ENCODE results near the gene RMDN3. TPM values are rescaled to one million over a fixed set of nuclear protein-coding genes. Genes with fewer than 3 reads are reported as not detected.
A peak's percentile ranks its signal among the peaks of the same experiment; 100 is the strongest.

Gene RMDN3
- total and polyA plus RNA-seq, 2 of the 13 experiments (the other 11 are each of a cell fraction or from before 2014, with no cell fraction given) = 16.8 to 19.5 TPM

DNA sequence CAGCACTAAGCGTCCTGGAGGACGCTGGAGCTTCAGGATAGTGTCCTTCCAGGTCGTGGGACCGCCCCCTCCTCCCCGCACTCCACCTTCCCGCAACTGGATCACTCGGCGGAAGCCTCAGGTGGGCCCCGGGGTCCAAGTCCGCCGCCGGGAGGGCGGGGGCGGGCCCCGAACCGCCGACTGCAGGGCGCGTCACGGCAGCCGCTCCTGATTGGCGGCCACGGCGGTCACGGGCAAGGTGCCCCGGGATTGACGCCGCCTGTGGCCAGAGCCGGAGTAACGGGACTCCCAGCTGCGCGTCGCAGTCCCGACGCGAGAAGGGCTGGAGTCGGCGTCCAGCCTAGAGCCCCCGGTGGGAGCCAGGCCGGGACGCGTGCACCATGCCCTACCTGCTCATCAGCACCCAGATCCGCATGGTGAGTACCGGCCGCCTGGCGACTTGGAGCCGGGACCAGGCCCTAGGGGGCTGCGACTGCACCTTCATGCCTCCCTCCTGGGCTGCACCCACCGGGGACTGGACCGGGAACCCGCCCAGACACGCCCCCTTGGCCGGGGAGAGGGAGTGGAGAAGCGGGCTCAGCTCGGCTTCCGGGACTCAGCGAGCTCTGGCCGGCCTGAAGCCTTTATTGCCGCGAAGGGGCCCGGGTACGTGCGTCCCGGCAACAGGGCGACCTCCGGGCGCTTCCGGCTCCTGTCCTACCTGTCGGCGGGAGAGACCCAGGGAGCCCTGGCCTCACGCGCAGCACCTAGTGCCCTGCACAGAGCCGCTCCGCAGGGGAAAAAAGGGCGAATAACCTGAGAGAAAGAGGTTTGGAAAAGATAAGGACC is 9.0 kb upstream of the RMDN3 start, which contains the start of gene GCHFR (continued):
- TF ChIP-seq TRIM22 (IDR thresholded peaks at IDR 0.05) (no peak), ZNF570 (CRISPR knock-in tag; IDR thresholded peaks at IDR 0.05; ENCODE audit: borderline replicate concordance) (no peak; the same call in 1 of the 2 replicates), RAD51 (IDR thresholded peaks at IDR 0.05; ENCODE audit: borderline replicate concordance) (no peak), SKI (IDR thresholded peaks at IDR 0.05; ENCODE audit: partially characterized antibody) (peak; percentile 42), MYNN (CRISPR knock-in tag; IDR thresholded peaks at IDR 0.05; ENCODE audit: low read depth) (no peak), HOXA5 (CRISPR knock-in tag; IDR thresholded peaks at IDR 0.05) (no peak; the same call in 1 of the 2 replicates), ZNF891 (CRISPR knock-in tag; IDR thresholded peaks at IDR 0.05) (peak; percentile 63; the same call in 1 of the 2 replicates), ZNF564 (CRISPR knock-in tag; IDR thresholded peaks at IDR 0.05) (peak; percentile 85; the same call in 1 of the 2 replicates), ZNF737 (CRISPR knock-in tag; IDR thresholded peaks at IDR 0.05; ENCODE audit: borderline replicate concordance) (no peak), NFKBIZ (CRISPR knock-in tag; IDR thresholded peaks at IDR 0.05) (no peak), SP2 (CRISPR knock-in tag; IDR thresholded peaks at IDR 0.05) (peak; percentile 52; the same call in 1 of the 2 replicates), RELA (CRISPR knock-in tag; IDR thresholded peaks at IDR 0.05) (no peak), NR1H2 (CRISPR knock-in tag; IDR thresholded peaks at IDR 0.05; ENCODE audit: borderline replicate concordance, low read depth) (peak; percentile 54; the same call in 1 of the 2 replicates), ZNF446 (CRISPR knock-in tag; IDR thresholded peaks at IDR 0.05) (no peak), STAT5B (CRISPR knock-in tag; IDR thresholded peaks at IDR 0.05) (peak; percentile 84; the same call in 1 of the 2 replicates), ZNF775 (CRISPR knock-in tag; IDR thresholded peaks at IDR 0.05; ENCODE audit: borderline replicate concordance) (no peak; the same call in 1 of the 2 replicates), ZFP1 (CRISPR knock-in tag; IDR thresholded peaks at IDR 0.05) (no peak), ZNF678 (CRISPR knock-in tag; IDR thresholded peaks at IDR 0.05) (peak; percentile 95; the same call in 1 of the 2 replicates), ZNF703 (CRISPR knock-in tag; IDR thresholded peaks at IDR 0.05; ENCODE audit: borderline replicate concordance) (no peak; the same call in 1 of the 2 replicates), KLF12 (CRISPR knock-in tag; IDR thresholded peaks at IDR 0.05; ENCODE audit: borderline replicate concordance) (no peak), ZNF253 (CRISPR knock-in tag; IDR thresholded peaks at IDR 0.05; ENCODE audit: borderline replicate concordance) (peak; percentile 60), NR2C2 (CRISPR knock-in tag; IDR thresholded peaks at IDR 0.05; ENCODE audit: borderline replicate concordance) (peak; percentile 61; the same call in 1 of the 2 replicates), RBFOX2 (IDR thresholded peaks at IDR 0.05; ENCODE audit: low read depth, low read length) (peak; percentile 92), RCOR2 (CRISPR knock-in tag; IDR thresholded peaks at IDR 0.05) (no peak), AKAP8 (CRISPR knock-in tag; IDR thresholded peaks at IDR 0.05) (peak; percentile 97), REXO4 (CRISPR knock-in tag; IDR thresholded peaks at IDR 0.05; ENCODE audit: borderline replicate concordance) (peak; percentile 87), HIVEP1 (CRISPR knock-in tag; IDR thresholded peaks at IDR 0.05) (peak; percentile 31; the same call in 1 of the 2 replicates)
- TF ChIP-seq, protein P1, sequence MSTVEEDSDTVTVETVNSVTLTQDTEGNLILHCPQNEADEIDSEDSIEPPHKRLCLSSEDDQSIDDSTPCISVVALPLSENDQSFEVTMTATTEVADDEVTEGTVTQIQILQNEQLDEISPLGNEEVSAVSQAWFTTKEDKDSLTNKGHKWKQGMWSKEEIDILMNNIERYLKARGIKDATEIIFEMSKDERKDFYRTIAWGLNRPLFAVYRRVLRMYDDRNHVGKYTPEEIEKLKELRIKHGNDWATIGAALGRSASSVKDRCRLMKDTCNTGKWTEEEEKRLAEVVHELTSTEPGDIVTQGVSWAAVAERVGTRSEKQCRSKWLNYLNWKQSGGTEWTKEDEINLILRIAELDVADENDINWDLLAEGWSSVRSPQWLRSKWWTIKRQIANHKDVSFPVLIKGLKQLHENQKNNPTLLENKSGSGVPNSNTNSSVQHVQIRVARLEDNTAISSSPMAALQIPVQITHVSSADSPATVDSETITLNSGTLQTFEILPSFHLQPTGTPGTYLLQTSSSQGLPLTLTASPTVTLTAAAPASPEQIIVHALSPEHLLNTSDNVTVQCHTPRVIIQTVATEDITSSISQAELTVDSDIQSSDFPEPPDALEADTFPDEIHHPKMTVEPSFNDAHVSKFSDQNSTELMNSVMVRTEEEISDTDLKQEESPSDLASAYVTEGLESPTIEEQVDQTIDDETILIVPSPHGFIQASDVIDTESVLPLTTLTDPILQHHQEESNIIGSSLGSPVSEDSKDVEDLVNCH (CRISPR knock-in tag; IDR thresholded peaks at IDR 0.05) = no peak

Measured in HepG2 (cell line).